Right cardiac atrium (tissue), 5 donors: ENCODE results near the gene AK9. TPM values are rescaled to one million over a fixed set of nuclear protein-coding genes. Genes with fewer than 3 reads are reported as not detected.
"Not testable (repeated sequence)": the region's sequence is repeated elsewhere in the genome, so short reads cannot be mapped to it uniquely, and the experiment has no call there.

Experiments used
- ATAC-seq, 2 donors: fragments of 200-7000 bp; cut with Tn5 transposase; one replicate each; pipeline versions ENCODE4 v1.8.0 to v1.9.1; 2020; ENCODE audit warnings: moderate library complexity in 2 of 2, mild to moderate bottlenecking in 1 of 2
- DNase-seq, 3 donors: peaks; one replicate each; pipeline ENCODE4 v3.0.0-alpha.2; 2020
- H3K27ac ChIP-seq: one replicate; pipeline ENCODE4 v1.5.1; 2013; ENCODE audit warnings: mild to moderate bottlenecking, low read length, control low read depth, moderate library complexity
- H3K27me3 ChIP-seq: one replicate; pipeline ENCODE4 v1.6.1; 2013; ENCODE audit not compliant: control insufficient read depth, insufficient read depth
- H3K4me1 ChIP-seq: one replicate; pipeline ENCODE4 v1.6.1; 2013; ENCODE audit warnings: low read length; ENCODE audit not compliant: control insufficient read depth, insufficient read depth
- H3K4me3 ChIP-seq: one replicate; pipeline ENCODE4 v1.5.1; 2013; ENCODE audit warnings: low read length, control low read depth
- H3K9me3 ChIP-seq: one replicate; pipeline ENCODE4 v1.6.1; 2013; ENCODE audit warnings: low read length; ENCODE audit not compliant: control insufficient read depth
- WGBS: extraction: QIAGEN DNeasy Blood & Tissue Kit; methylation state at CpG from one replicate; pipeline ENCODE4 v1.1.7; 2013; 5-methylcytosine and 5-hydroxymethylcytosine counted together
- intact Hi-C, 4 donors: fragments of 100-400 bp; cut with DNase I; formaldehyde crosslinking; loops; one replicate each; pipeline versions ENCODE4 v1.11.0 to v1.14.0; 2022 to 2023
- polyA plus RNA-seq: library from polyadenylated mRNA; stranded (reverse); fragments of 200-250 nt; gene quantifications from one replicate; pipeline ENCODE4 v1.2.3, GENCODE V29; 2013
- total RNA-seq, 4 donors: library from RNA; stranded (reverse); fragmentation: NEBNext Ultra II Directional; extraction: Animal tissue kit (Norgen Biotek cat#: 25700); gene quantifications; one replicate each; pipeline ENCODE4 v1.2.1, GENCODE V29; 2021
- donor health status: healthy with polysubstance abuse.
- donor health status: DM: no; HTN: yes; CAD: no.
- donor health status: DM: no; HTN: no; CAD: no.
- donor health status: DM: no; HTN: yes; CAD: no; lungs with severe emphysema.
- donor health status: DM: yes; HTN: yes; CAD: no.

Gene AK9
- total and polyA plus RNA-seq, 5 donors: 8.3 to 13.2 (median 12.4) TPM

DNA sequence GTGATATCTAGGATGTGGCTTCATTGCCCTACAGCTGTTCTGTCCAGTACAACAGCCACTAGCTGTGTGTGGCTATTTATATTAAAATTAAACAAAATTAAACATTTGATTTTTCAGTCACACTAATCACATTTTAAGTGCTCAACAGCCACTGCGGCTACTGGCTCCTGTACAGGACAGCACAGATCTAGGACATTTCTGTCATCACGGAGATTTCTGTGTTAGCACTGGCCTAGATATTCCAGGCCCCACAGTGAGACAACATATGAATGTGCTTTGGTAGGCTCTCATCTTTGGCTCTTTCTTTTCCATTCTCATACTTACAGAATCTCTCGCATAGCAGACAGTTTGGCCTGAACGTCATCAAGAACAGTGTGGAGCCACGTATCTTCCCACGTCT is 159.6 kb downstream of the AK9 start:
- Histone ChIP-seq H3K4me1 (no peaks in the 10 kb centered on the region), H3K9me3 (no peaks in the 10 kb centered on the region), H3K4me3 (no peak overlapping the region), H3K27ac (no peak overlapping the region), H3K27me3 (no peaks in the 10 kb centered on the region)
- ATAC-seq: no peak
- WGBS: 67% methylated on average over 6 of the region's 6 CpGs
- DNase-seq: no peak
- intact Hi-C loops: no loop called here

- intact Hi-C loops: loop anchor here in 3 of 4 donors (10.0 kb wide), 2 partner anchors 517 to 527 kb away; no protein-coding TSS in a partner anchor
- Histone ChIP-seq H3K4me3 (no peak overlapping the region), H3K27me3 (no peaks in the 10 kb centered on the region), H3K27ac (no peak overlapping the region), H3K4me1 (no peaks in the 10 kb centered on the region), H3K9me3 (no peaks in the 10 kb centered on the region)
- ATAC-seq (no peak), DNase-seq (no peak)
- 84% methylated on average over 3 of the region's 3 CpGs for WGBS
Observed at GRCh38 chr6:109527989-109528388, 163.0 kb downstream of the AK9 start.

DNA sequence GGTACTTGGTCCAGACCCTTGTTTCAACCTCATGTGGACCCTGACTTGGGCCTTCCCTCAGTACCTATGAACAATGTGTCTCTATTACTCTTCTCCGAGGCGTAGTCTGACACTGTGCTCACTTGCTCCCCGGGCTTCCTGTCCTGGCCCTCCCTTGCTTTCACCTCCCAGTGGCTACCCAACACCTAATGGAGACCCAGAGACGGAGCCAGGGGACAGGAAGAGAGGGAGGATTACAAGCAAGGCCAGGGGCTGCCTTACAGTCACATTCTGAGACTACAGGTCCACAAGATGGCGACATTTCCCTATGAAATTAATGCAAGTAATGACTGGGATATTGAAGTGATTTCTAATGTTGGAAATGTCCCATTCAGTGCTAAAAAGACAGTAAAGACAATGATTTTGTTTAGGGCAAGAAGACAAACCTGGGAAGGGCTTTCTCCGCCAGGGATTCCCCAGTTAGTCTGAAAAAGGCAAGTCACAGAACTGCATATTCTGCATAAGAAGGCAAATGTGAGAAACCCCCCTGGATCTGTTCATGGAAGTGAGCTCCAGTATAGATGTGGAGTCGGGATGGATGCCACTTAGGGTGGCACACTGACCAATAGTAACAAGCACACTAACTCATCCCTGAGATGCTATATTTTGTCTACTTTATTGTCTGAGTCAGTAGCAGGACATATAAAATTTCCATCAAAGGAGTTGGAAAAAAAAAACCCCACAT is 163.9 kb downstream of the AK9 start:
- no peak overlapping the region for H3K4me3 ChIP-seq
- 53% methylated on average over 7 of the region's 7 CpGs for WGBS
- no peaks in the 10 kb centered on the region for H3K4me1 ChIP-seq
- peak; percentile 52 to 69 for ATAC-seq
- no peaks in the 10 kb centered on the region for H3K27me3 ChIP-seq
- H3K27ac ChIP-seq: no peak overlapping the region
- intact Hi-C loops: loop anchor here in 3 of 4 donors (10.0 kb wide), 2 partner anchors 518 to 528 kb away; no protein-coding TSS in a partner anchor
- no peak for DNase-seq
- H3K9me3 ChIP-seq: no peaks in the 10 kb centered on the region

DNA sequence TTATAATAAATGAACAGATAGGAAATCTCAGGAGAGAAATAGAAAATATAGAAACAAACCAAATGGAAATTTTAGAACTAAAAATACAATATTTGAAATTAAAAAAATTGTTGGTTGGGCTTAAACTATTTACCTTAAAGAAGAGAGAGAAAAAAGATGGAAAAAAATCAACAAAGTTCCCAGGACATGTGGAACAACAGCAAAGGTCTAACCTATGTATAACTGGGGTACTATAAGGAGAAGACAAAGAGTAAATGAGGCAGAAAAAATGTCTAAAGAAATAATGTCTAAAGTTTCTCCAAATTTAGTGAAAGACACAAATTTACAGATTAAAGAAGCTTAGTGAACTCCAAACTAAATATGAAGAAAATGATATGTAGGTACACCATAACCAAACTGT is 166.9 kb downstream of the AK9 start:
- no peak overlapping the region for H3K4me3 ChIP-seq
- intact Hi-C loops: loop anchor here in 3 of 4 donors (10.0 kb wide), 2 partner anchors 521 to 531 kb away; no protein-coding TSS in a partner anchor
- H3K9me3 ChIP-seq: no peaks in the 10 kb centered on the region
- no peaks in the 10 kb centered on the region for H3K4me1 ChIP-seq
- ATAC-seq (no peak), DNase-seq (no peak)
- no peak overlapping the region for H3K27ac ChIP-seq
- H3K27me3 ChIP-seq: no peaks in the 10 kb centered on the region

- intact Hi-C loops: loop anchor here in 3 of 4 donors (10.0 kb wide), 2 partner anchors 521 to 531 kb away; no protein-coding TSS in a partner anchor
- whole genome bisulfite sequencing: 84% methylated on average over 2 of the region's 2 CpGs
Observed at GRCh38 chr6:109523478-109523877, 167.5 kb downstream of the AK9 start.

DNA sequence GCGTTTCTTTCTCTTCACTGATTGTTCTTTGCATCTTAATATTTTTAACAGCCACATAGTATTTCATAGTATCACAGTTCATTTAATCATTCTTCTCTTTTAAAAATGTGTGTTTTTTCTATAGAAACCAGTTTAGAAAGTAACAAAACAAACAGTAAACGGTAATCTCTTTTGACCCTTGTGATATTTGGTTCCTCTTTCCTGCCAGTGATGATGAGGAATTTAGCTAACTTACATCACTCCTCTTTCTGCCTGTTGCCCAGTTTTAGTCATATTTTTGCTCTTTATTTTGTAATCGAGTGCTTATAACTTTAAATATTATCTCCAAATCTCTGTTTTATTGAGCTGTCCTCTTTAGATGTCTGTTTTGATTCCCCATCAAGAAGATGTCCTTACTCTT is 169.9 kb downstream of the AK9 start:
- H3K27me3 ChIP-seq: no peaks in the 10 kb centered on the region
- ATAC-seq (no peak), DNase-seq (no peak)
- 71% methylated on average over 3 of the region's 3 CpGs for WGBS
- no peak overlapping the region for H3K27ac ChIP-seq
- intact Hi-C loops: loop anchor here in 3 of 4 donors (10.0 kb wide), 2 partner anchors 524 to 534 kb away; no protein-coding TSS in a partner anchor
- H3K4me3 ChIP-seq: no peak overlapping the region
- H3K9me3 ChIP-seq: no peaks in the 10 kb centered on the region
- no peaks in the 10 kb centered on the region for H3K4me1 ChIP-seq

More at GRCh38 chr6:109523478-109523877, 167.5 kb downstream of the AK9 start:
- Histone ChIP-seq H3K4me1 (no peaks in the 10 kb centered on the region), H3K9me3 (no peaks in the 10 kb centered on the region), H3K27me3 (no peaks in the 10 kb centered on the region), H3K4me3 (no peak overlapping the region), H3K27ac (no peak overlapping the region)
- DNase-seq: no peak
- ATAC-seq: no peak

DNA sequence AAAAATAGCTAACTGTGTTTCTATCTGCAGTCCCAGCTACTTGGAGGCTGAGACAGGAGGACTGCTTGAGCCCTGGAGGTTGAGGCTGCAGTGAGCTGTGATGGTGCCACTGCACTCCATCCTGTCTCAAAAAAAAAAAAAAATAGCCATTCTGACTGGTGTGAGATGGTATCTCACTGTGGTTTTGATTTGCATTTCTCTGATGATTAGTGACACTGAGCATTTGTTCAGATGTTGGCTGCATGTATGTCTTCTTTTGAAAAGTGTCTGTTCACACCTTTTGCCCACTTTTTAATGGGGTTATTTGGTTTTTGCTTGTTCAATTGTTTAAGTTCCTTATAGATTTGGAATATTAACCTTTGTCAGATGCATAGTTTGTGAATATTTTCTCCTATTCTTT is 171.4 kb downstream of the AK9 start:
- not testable (repeated sequence) for H3K4me3 ChIP-seq, ATAC-seq, H3K27ac ChIP-seq, H3K27me3 ChIP-seq, DNase-seq, H3K4me1 ChIP-seq, H3K9me3 ChIP-seq
- intact Hi-C loops: loop anchor here in 3 of 4 donors (10.0 kb wide), 2 partner anchors 525 to 535 kb away; no protein-coding TSS in a partner anchor

DNA sequence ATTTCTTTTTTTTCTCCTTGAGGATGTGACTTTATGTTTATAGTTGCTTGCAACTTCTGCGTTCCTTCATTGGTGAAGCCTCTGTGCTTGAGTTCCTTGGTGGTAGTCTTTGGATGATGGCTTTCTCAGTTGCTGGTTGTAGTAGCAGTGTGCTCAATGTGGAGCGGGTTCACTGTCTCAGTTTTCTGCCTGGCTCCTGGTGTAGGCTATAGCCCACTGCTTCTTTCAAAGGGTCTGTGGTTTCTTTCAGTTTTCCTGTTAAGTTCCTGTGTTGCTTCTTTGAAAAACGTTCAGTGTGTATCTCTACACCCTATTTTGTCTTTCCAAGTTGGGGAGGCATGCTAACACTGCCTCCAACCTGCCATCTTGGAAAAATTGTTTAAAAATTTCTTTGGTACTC is 174.1 kb downstream of the AK9 start:
- ATAC-seq (no peak), DNase-seq (no peak)
- Histone ChIP-seq H3K27me3 (no peaks in the 10 kb centered on the region), H3K27ac (no peak overlapping the region), H3K4me1 (peaks cover 3% of the 10 kb centered on the region), H3K9me3 (no peaks in the 10 kb centered on the region), H3K4me3 (no peak overlapping the region)
- intact Hi-C loops: no loop called here
- 74% methylated on average over 3 of the region's 3 CpGs for WGBS

GRCh38 chr6:109515781-109516409 is 175.1 kb downstream of the AK9 start:
- no peak overlapping the region for H3K27ac ChIP-seq
- intact Hi-C loops: no loop called here
- peaks cover 3% of the 10 kb centered on the region for H3K4me1 ChIP-seq
- DNase-seq: no peak
- H3K4me3 ChIP-seq: no peak overlapping the region
- ATAC-seq: no peak
- H3K9me3 ChIP-seq: no peaks in the 10 kb centered on the region
- H3K27me3 ChIP-seq: no peaks in the 10 kb centered on the region
- 75% methylated on average over 6 of the region's 6 CpGs for WGBS

GRCh38 chr6:109514946-109515345 is 176.1 kb downstream of the AK9 start:
- H3K27me3 ChIP-seq: no peaks in the 10 kb centered on the region
- intact Hi-C loops: no loop called here
- no peak for DNase-seq
- WGBS: 89% methylated on average over 3 of the region's 3 CpGs
- no peak overlapping the region for H3K27ac ChIP-seq
- H3K9me3 ChIP-seq: no peaks in the 10 kb centered on the region
- no peak for ATAC-seq
- H3K4me1 ChIP-seq: peaks cover 3% of the 10 kb centered on the region
- no peak overlapping the region for H3K4me3 ChIP-seq

- ATAC-seq (peak in 1 of 2 donors; percentile 84), DNase-seq (no peak)
- peak overlapping the region; percentile 56 for H3K27ac ChIP-seq
- intact Hi-C loops: no loop called here
- 54% methylated on average over 2 of the region's 2 CpGs for WGBS
- H3K4me1 ChIP-seq: peaks cover 3% of the 10 kb centered on the region
- no peaks in the 10 kb centered on the region for H3K27me3 ChIP-seq
- no peaks in the 10 kb centered on the region for H3K9me3 ChIP-seq
- H3K4me3 ChIP-seq: no peak overlapping the region
Observed at GRCh38 chr6:109513571-109514071, 177.4 kb downstream of the AK9 start.
